ENCODE data around the gene KIAA0825. TPM values are rescaled to one million over a fixed set of nuclear protein-coding genes. Genes with fewer than 3 reads are reported as not detected.

The KIAA0825 gene
- total RNA-seq, 4 donors from 2014 or later, result 4.7 to 5.8 (median 5.0) TPM

DNA sequence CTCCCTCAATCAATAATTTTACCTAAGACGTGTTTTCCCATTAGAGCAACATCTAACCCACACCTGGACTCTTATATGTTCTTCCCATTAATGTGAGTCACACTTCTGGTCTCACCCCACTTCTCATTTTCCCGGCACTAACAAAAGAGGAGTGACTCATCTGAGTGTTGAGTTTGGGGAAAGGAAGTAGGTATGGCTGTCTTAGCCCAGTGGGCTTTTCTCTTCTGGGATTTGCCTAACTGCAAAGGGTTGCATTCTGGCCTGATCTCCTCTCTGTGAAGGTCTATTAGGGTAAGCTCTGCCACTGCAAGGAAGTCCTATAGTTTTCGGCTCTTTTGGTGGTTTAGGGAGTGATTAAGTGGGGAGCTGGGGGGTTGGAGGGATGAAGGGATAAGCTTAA, 195.6 kb downstream of the KIAA0825 start:
- TF ChIP-seq, protein P1, sequence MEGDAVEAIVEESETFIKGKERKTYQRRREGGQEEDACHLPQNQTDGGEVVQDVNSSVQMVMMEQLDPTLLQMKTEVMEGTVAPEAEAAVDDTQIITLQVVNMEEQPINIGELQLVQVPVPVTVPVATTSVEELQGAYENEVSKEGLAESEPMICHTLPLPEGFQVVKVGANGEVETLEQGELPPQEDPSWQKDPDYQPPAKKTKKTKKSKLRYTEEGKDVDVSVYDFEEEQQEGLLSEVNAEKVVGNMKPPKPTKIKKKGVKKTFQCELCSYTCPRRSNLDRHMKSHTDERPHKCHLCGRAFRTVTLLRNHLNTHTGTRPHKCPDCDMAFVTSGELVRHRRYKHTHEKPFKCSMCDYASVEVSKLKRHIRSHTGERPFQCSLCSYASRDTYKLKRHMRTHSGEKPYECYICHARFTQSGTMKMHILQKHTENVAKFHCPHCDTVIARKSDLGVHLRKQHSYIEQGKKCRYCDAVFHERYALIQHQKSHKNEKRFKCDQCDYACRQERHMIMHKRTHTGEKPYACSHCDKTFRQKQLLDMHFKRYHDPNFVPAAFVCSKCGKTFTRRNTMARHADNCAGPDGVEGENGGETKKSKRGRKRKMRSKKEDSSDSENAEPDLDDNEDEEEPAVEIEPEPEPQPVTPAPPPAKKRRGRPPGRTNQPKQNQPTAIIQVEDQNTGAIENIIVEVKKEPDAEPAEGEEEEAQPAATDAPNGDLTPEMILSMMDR (IDR thresholded peaks at IDR 0.05; ENCODE audit: low read depth), result no peak

DNA sequence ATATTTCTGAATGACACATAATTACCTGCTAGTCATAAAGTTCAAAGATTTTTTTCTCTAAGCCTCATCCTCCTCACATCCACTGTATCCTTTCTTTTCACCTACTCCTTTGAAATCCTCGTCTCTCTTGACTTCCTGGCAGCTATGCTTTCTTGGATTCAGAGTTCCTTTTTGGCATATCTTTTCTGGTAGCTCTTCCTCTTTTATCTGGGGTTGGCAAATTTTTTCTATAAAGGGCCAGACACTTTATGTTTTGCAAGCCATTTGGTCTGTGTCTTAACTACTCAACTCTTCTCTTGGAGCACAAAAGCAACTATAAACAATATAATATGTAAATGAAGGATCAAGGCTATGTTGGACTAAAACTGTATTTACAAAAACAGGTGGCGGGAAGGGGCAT, 197.5 kb downstream of the KIAA0825 start:
- TF ChIP-seq, protein P1 (IDR thresholded peaks at IDR 0.05; ENCODE audit: low read depth), result no peak

DNA sequence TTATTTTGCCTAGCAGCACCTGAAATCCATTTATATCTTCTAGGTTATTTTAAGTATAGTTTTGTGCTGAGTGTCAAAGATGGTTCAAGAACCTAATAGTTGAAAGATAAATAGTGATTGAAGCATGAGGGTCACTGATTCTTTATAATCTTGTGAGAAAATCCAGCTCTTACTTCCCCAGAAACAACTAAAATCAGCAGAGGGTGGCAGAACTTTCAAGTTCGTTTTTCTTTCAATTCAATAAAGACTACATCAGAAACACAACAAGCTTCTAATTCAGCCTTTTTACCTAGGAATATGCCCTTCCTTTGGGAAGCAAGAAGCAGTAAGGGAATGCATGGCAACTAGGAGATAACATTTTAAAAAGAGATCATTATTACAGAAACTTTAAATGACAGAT, 202.6 kb downstream of the KIAA0825 start:
- TF ChIP-seq, protein P1 (IDR thresholded peaks at IDR 0.05; ENCODE audit: low read depth), result no peak

DNA sequence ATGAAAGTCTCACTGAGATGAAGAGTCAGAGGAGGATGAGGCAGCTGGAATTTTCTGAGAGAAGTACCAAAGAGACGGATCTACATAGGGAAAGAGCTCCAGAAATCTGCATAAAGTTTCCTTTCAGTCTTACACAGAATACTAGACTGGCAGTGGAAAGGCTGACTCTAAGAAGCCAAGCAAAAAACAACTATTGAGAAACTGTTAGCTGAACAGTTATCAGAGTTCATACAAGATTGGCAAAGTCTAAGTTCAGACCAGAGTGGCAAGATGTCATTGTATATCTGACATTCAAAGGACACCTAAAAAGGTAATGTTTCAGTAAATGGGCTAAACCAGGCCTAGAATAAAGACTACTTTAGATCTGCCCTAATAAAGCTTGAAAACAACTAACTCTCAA, 209.0 kb downstream of the KIAA0825 start:
- TF ChIP-seq, protein P1 (IDR thresholded peaks at IDR 0.05; ENCODE audit: low read depth), result no peak

DNA sequence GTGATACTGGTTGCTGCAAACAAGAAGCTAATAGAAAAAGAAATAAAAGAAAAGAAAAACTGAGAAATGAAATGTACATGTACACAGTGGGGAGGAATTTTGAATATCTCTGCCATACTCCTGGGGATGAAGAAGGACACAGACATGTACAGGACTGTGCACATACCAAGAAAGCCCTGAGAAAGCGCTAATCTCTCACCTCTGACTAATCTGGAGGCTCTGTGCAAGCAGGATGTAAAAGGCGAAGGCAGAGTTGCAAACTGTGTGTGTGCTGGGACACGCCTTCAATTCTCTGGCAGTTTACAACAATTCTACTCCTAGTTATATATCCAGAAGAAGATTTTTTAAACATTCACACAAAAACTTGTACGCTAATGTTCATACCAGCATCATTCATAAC, 211.4 kb downstream of the KIAA0825 start:
- TF ChIP-seq, protein P1 (IDR thresholded peaks at IDR 0.05; ENCODE audit: low read depth), result no peak

DNA sequence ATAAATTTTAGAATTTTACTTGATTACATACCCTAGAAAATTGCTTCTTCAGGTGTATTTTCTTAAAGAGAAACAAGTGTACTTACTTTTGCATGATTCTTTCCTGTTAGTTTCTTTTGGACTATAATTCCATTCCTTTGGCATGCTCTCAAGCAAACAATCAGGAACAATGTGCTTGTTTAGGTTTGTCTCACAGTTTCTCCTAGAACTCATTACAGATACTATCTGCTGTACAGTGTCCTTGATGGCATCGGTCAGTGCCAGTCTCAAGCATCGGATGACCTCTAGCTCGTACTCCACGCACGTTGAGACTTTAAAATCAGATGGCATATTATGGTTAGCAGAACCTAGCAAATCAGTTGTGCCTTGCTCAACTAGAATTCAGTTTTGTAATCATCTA, 214.9 kb downstream of the KIAA0825 start:
- TF ChIP-seq, protein P1 (IDR thresholded peaks at IDR 0.05; ENCODE audit: low read depth), result no peak

DNA sequence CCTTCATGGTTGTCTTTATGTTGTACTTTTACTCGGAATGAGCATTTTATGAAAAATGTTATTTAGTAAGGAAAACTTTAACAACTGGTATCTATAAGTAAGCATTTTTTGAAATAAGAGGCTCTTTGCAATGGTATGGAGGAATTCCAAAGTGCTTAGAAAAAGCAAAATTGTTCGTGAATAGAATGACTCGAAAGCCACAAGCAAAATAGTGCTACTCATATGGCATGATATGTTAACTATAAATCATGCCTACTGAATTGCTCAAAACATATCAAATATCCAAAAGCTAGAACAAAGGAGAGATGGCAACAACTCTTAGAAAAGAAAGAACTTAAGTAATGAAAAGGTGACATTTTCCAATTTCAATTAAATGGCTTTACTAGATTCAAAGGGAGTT, 216.3 kb downstream of the KIAA0825 start:
- TF ChIP-seq, protein P1 (IDR thresholded peaks at IDR 0.05; ENCODE audit: low read depth), result no peak

All from subcutaneous adipose tissue (tissue), 4 donors.